HepG2 (cell line): ENCODE results near the gene GPD1. TPM values are rescaled to one million over a fixed set of nuclear protein-coding genes. Genes with fewer than 3 reads are reported as not detected.

Experiments used
- ATAC-seq: fragments of 200-7000 bp; cut with Tn5 transposase; 3 replicates; pipeline ENCODE4 v1.9.1; 2020; ENCODE audit warnings: mild to moderate bottlenecking, moderate library complexity
- BruUV-seq: library from RNA; stranded (reverse); fragments of 400-500 nt; replicated peaks from 2 replicates; lab custom pipeline; 2021; lab: Mats Ljungman, UMichigan
- CTCF ChIA-PET: fragments of 300-600 bp; formaldehyde crosslinking; extraction: SDS; loops from one replicate; lab custom pipeline; 2021; ENCODE audit warnings: low total read pairs, inconsistent platforms, low intra/inter-chr PET ratio; lab: Yijun Ruan, JAX
- POLR2A ChIA-PET: fragments of 350-600 bp; sonication (Branson Sonifier 250); formaldehyde crosslinking; loops from one replicate; lab custom pipeline; 2020; ENCODE audit warnings: antibody characterized with exemption, inconsistent platforms; lab: Yijun Ruan, JAX
- DNase-seq: peaks from one replicate; pipeline ENCODE4 v3.0.0-alpha.2; 2015; ENCODE audit warnings: low spot score
- FAIRE-seq: peaks from 3 replicates; lab custom pipeline; 2011; peaks lifted over from hg19 to GRCh38; lab: Jason Lieb, UNC
- H2AFZ ChIP-seq: one replicate; pipeline ENCODE4 v1.6.1; 2011; ENCODE audit warnings: low read length, inconsistent platforms
- H3K27ac ChIP-seq: fragments of 300-600 bp; 3 replicates; pipeline ENCODE4 v1.8.0; 2011; ENCODE audit warnings: mixed run types, mild to moderate bottlenecking, mixed read lengths, low read length, inconsistent platforms; ENCODE audit not compliant: insufficient read depth; ENCODE audit errors: extremely low read length
- H3K27me3 ChIP-seq, 2 experiments: fragments of 200-600 bp in 1 of 2; 2 replicates in 1 of 2; 3 replicates in 1 of 2; pipeline versions ENCODE4 v1.6.0 to v1.8.0; 2011; ENCODE audit warnings: low read length in 2 of 2, mild to moderate bottlenecking in 2 of 2, moderate library complexity in 2 of 2, inconsistent platforms in 1 of 2; ENCODE audit not compliant: insufficient read depth in 2 of 2, control insufficient read depth in 1 of 2
- H3K36me3 ChIP-seq, 2 experiments: fragments of 200-600 bp in 1 of 2; replicated peaks in 1 of 2; 2 replicates in 1 of 2; 3 replicates in 1 of 2; pipeline versions ENCODE4 v1.5.1 to v1.8.0; 2011; ENCODE audit warnings: low read length in 2 of 2, inconsistent platforms in 1 of 2; ENCODE audit not compliant: insufficient read depth in 2 of 2, control insufficient read depth in 1 of 2
- H3K4me1 ChIP-seq: 2 replicates; pipeline ENCODE4 v1.5.1; 2012; ENCODE audit warnings: low read length, inconsistent platforms; ENCODE audit not compliant: insufficient read depth
- H3K4me2 ChIP-seq: 2 replicates; pipeline ENCODE4 v1.6.0; 2011; ENCODE audit warnings: low read depth, low read length, inconsistent platforms
- H3K4me3 ChIP-seq, 3 experiments: fragments of 200-600 bp in 1 of 3; sonication (generic), shearing (Covaris generic) in 1 of 3; replicated peaks in 1 of 3; 2 replicates each; pipeline ENCODE4 v1.5.1; 2011 to 2016; ENCODE audit warnings: low read length in 3 of 3, inconsistent platforms in 2 of 3, low read depth in 2 of 3, mild to moderate bottlenecking in 2 of 3, control low read depth in 1 of 3, mixed read lengths in 1 of 3; ENCODE audit not compliant: insufficient read depth in 1 of 3
- H3K79me2 ChIP-seq: one replicate; pipeline ENCODE4 v1.6.1; 2011; ENCODE audit warnings: low read length, inconsistent platforms; ENCODE audit not compliant: insufficient read depth
- H3K9ac ChIP-seq: 2 replicates; pipeline ENCODE4 v1.6.0; 2011; ENCODE audit warnings: mild to moderate bottlenecking, low read depth, low read length, inconsistent platforms; ENCODE audit not compliant: insufficient read depth
- H3K9me3 ChIP-seq: 2 replicates; pipeline ENCODE4 v1.5.1; 2012; ENCODE audit warnings: mild to moderate bottlenecking, low read length
- H4K20me1 ChIP-seq: 2 replicates; pipeline ENCODE4 v1.6.0; 2011; ENCODE audit warnings: inconsistent platforms, mild to moderate bottlenecking, low read length, moderate library complexity; ENCODE audit not compliant: insufficient read depth
- HNF1B ChIP-seq: sonication (generic); formaldehyde crosslinking; IDR thresholded peaks from 2 replicates; pipeline ENCODE4 v1.5.1; 2020; ENCODE audit warnings: mild to moderate bottlenecking, moderate library complexity, missing genetic modification reagents
- HNRNPH1 ChIP-seq: fragments of 200-400 bp; formaldehyde crosslinking; optimal IDR thresholded peaks from 2 replicates; pipeline ENCODE3; 2017; ENCODE audit warnings: mild to moderate bottlenecking, low read depth, low read length
- TFDP1 ChIP-seq: IDR thresholded peaks from 2 replicates; pipeline ENCODE4 v1.6.1; 2016; ENCODE audit warnings: missing compliant biosample characterization, missing genetic modification reagents, borderline replicate concordance
- ZBTB38 ChIP-seq: sonication (generic); formaldehyde crosslinking; IDR thresholded peaks from 2 replicates; pipeline ENCODE4 v1.5.1; 2020; ENCODE audit warnings: mild to moderate bottlenecking, missing genetic modification reagents
- ZFP41 ChIP-seq: sonication (generic); formaldehyde crosslinking; IDR thresholded peaks from 2 replicates; pipeline ENCODE4 v1.4.0; 2020; ENCODE audit warnings: mild to moderate bottlenecking, missing genetic modification reagents, borderline replicate concordance
- ZFY ChIP-seq: sonication (generic); formaldehyde crosslinking; IDR thresholded peaks from 2 replicates; pipeline ENCODE4 v1.4.0; 2020; ENCODE audit warnings: missing genetic modification reagents
- ZIK1 ChIP-seq: sonication (generic); formaldehyde crosslinking; IDR thresholded peaks from 2 replicates; pipeline ENCODE4 v1.5.0; 2020; ENCODE audit warnings: mild to moderate bottlenecking, low read depth, missing genetic modification reagents, borderline replicate concordance
- ZNF343 ChIP-seq: sonication (generic); formaldehyde crosslinking; IDR thresholded peaks from 2 replicates; pipeline ENCODE4 v1.4.0; 2020; ENCODE audit warnings: mild to moderate bottlenecking, missing genetic modification reagents
- ZNF407 ChIP-seq: sonication (generic); formaldehyde crosslinking; IDR thresholded peaks from one replicate; pipeline ENCODE4 v1.5.1; 2020; ENCODE audit warnings: mild to moderate bottlenecking, missing genetic modification reagents; ENCODE audit errors: not compliant biosample characterization
- ZNF460 ChIP-seq: sonication (generic); formaldehyde crosslinking; IDR thresholded peaks from 2 replicates; pipeline ENCODE4 v1.5.1; 2020; ENCODE audit warnings: missing genetic modification reagents, mild to moderate bottlenecking, borderline replicate concordance
- WGBS: methylation state at CpG from one replicate; pipeline ENCODE4 v1.1.6; 2017; ENCODE audit warnings: low lambda C conversion rate; 5-methylcytosine and 5-hydroxymethylcytosine counted together
- in situ Hi-C: cut with HindIII; loops from 2 replicates; pipeline ENCODE4 v1.10.0; 2017; ENCODE audit warnings: low pct_unique_long_range_greater_than_20kb; ENCODE audit not compliant: extremely low pct_ligation_motif_present
- intact Hi-C: fragments of 100-400 bp; cut with micrococcal nuclease; formaldehyde crosslinking; loops from one replicate; pipeline ENCODE4 v1.10.0; 2022; ENCODE audit not compliant: unreplicated experiment
- polyA plus RNA-seq, 8 experiments: library from polyadenylated mRNA; depleted of rRNA in 3 of 8; stranded (reverse) in 7 of 8; unstranded in 1 of 8; fragments of >200 nt; fragmentation: Illumina TruSeq in 4 of 8; extraction: Trizol in 4 of 8; gene quantifications; 2 replicates each; pipeline versions ENCODE4 v1.2.1 to v1.2.3, GENCODE V29; 2011 to 2016; ENCODE audit warnings: low read depth in 4 of 8, missing spikeins in 1 of 8, mixed read lengths in 1 of 8; ENCODE audit not compliant: insufficient read depth in 1 of 8
- total RNA-seq, 5 experiments: library from RNA; depleted of rRNA; stranded (reverse); fragments of >200 nt; fragmentation: Illumina TruSeq; extraction: Trizol; gene quantifications; 2 replicates each; pipeline ENCODE4 v1.2.3, GENCODE V29; 2016; ENCODE audit warnings: low read depth in 1 of 5

Gene GPD1
- total and polyA plus RNA-seq, 2 of the 13 experiments (the other 11 are each of a cell fraction or from before 2014, with no cell fraction given) = 3.7 to 30.6 TPM

GRCh38 chr12:50084775-50085614, 18.8 kb upstream of the GPD1 start, which contains the start of gene SMARCD1:
SMARCD1 (plus strand) TSS chr12:50085342; CDS start chr12:50085370, 28 bp downstream.
- DNase-seq = peak; percentile 90
- H3K9me3 ChIP-seq = no peaks in the 10 kb centered on the region
- peaks cover 4% of the 10 kb centered on the region; the same call in 1 of the 2 replicates for H4K20me1 ChIP-seq
- ATAC-seq = peak; percentile 87
- H3K79me2 ChIP-seq = peaks cover 17% of the 10 kb centered on the region
- peak within 1 kb of the TSS; percentile 66 for H2AFZ ChIP-seq
- H3K4me2 ChIP-seq = peak within 1 kb of the TSS; percentile 89
- in situ Hi-C loops = no loop called here
- intact Hi-C loops = loop anchor here (2.0 kb wide), 2 partner anchors 26 to 316 kb away; partner anchors contain the start of gene LARP4
- peak within 1 kb of the TSS; percentile 77 for H3K9ac ChIP-seq
- H3K27me3 ChIP-seq = no peaks in the 10 kb centered on the region
- ChIA-PET POLR2A (interaction anchor here (0.6 to 7.4 kb wide), 23 partner anchors 9 to 1179 kb away, joined by 3 to 265 read pairs (median 4); partner anchors contain the start of genes CERS5, COX14, GPD1 and LIMA1), CTCF (no interaction called here)
- peak within 1 kb of the TSS; percentile 88 for H3K27ac ChIP-seq
- WGBS = 1% methylated on average over 25 of the region's 69 CpGs
- peak within 1 kb of the TSS; percentile 58 to 77 (median 73) for H3K4me3 ChIP-seq
- H3K36me3 ChIP-seq = peaks cover 7 to 30% of the 10 kb centered on the region in 2 experiments
- peak; percentile 75 for FAIRE-seq
- BruUV-seq = TSS peak; percentile 90
- H3K4me1 ChIP-seq = peaks cover 82% of the 10 kb centered on the region
- TF ChIP-seq ZBTB38 (CRISPR knock-in tag) (0 out of 2 replicates have a peak, but pooled peaks have one; percentile 58), HNRNPH1 (no peak), ZFY (CRISPR knock-in tag) (peak; percentile 60), ZNF407 (no peak), ZNF460 (CRISPR knock-in tag) (no peak), HNF1B (CRISPR knock-in tag) (peak; percentile 86), ZNF343 (CRISPR knock-in tag) (no peak), TFDP1 (CRISPR knock-in tag) (0 out of 2 replicates have a peak, but pooled peaks have one; percentile 9), ZFP41 (CRISPR knock-in tag) (no peak), ZIK1 (CRISPR knock-in tag) (peak; percentile 12; the same call in 1 of the 2 replicates)
